Measurements from ENCODE around the gene MAML3. TPM values are rescaled to one million over a fixed set of nuclear protein-coding genes. Genes with fewer than 3 reads are reported as not detected.
A peak's percentile ranks its signal among the peaks of the same experiment; 100 is the strongest.

Gene MAML3
- total RNA-seq, 3 donors from 2014 or later: 0.60 to 1.0 (median 0.73) TPM

DNA sequence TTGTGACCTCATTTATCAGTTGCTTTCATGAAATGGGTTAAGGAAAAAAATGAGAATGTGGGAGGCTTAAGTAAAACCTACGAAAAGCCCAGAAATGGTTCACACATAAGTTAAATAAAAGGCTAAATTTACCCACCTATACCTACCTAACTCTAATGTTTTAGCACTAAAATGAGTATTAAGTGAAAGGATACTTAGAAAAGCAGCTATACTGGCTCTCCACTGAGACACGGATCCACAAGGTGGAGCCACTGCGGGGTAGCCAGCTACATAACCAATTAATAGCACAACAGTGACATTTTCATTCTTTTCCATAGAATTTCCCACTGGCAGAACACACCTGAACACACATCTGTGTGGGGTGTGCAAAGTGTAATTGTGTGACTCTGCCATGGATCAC lies 101.9 kb downstream of the MAML3 start:
- H3K36me3 Mint-ChIP-seq (ENCODE audit: insufficient read depth): no peaks in the 10 kb centered on the region
- peaks cover 41% of the 10 kb centered on the region for H3K4me1 Mint-ChIP-seq (ENCODE audit: low read depth)
- H3K9me3 Mint-ChIP-seq: no peaks in the 10 kb centered on the region
- H3K4me3 Mint-ChIP-seq: no peak overlapping the region
- ATAC-seq (no peak), DNase-seq (peak; percentile 42)
- peaks cover 36% of the 10 kb centered on the region for H3K27me3 Mint-ChIP-seq (ENCODE audit: low read depth)

- no peaks in the 10 kb centered on the region for H3K9me3 Mint-ChIP-seq
- no peaks in the 10 kb centered on the region for H3K36me3 Mint-ChIP-seq (ENCODE audit: insufficient read depth)
- ATAC-seq (no peak), DNase-seq (no peak)
- peaks cover 24% of the 10 kb centered on the region for H3K27me3 Mint-ChIP-seq (ENCODE audit: low read depth)
- peak overlapping the region; percentile 72 for H3K4me3 Mint-ChIP-seq
- H3K4me1 Mint-ChIP-seq (ENCODE audit: low read depth): peaks cover 35% of the 10 kb centered on the region
These were observed 103.9 kb downstream of the MAML3 start for GRCh38 chr4:140049849-140050637.

GRCh38 chr4:140049024-140049848 lies 104.7 kb downstream of the MAML3 start:
- Mint-ChIP-seq H3K9me3 (no peaks in the 10 kb centered on the region), H3K36me3 (ENCODE audit: insufficient read depth) (no peaks in the 10 kb centered on the region), H3K27me3 (ENCODE audit: low read depth) (peaks cover 16% of the 10 kb centered on the region), H3K4me1 (ENCODE audit: low read depth) (peaks cover 30% of the 10 kb centered on the region), H3K4me3 (peak overlapping the region; percentile 72)
- ATAC-seq (peak; percentile 85 to 87), DNase-seq (peak; percentile 26)

DNA sequence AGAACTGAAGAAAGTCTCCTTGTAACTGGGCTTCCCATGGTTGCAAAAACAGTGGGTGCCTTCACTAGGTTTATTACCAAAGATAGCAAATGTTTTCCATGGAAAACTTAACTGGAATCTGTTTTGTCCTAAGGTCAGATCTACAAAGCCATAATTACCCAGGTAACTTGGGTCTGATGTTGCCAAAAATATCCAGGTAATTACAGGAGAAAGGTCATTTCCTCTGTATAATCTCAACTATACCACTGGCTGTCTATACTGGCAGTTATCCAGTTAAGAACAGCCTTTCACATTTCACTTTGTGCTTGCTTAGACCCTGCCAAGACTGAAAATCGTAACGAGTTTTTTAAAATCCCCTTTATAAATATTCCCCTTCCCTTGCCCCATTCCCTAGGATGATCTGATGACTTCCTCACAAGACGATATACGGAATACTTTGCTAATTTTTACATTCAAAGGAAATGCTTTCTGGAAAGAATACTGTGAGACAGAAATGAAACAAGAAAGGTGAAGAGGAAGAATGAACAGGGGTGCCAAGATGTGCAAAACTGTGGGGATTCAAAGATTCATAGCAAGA lies 105.5 kb downstream of the MAML3 start:
- Mint-ChIP-seq H3K4me1 (ENCODE audit: low read depth) (peaks cover 27% of the 10 kb centered on the region), H3K36me3 (ENCODE audit: insufficient read depth) (no peaks in the 10 kb centered on the region), H3K9me3 (no peaks in the 10 kb centered on the region), H3K4me3 (peak overlapping the region; percentile 72), H3K27me3 (ENCODE audit: low read depth) (peaks cover 14% of the 10 kb centered on the region)
- DNase-seq (no peak), ATAC-seq (no peak)

DNA sequence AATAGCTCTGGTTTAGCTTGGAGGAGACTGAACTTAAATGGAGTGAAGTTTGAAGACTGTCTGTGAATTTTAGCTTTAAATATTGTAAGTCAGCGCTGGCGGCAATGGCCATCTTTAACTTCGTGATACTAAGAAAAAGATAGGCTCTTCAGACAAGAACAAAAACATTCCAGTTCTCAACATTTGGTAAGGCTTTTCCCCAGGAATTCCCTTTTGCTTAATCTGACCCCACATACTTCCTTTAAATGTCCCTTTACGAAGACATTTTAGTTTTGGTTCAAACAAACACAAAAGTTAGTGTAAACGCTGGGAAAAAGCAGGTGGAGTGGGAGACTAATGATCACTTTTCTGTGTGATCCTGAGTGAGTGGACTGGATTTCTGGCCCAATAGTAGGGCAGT lies 106.2 kb downstream of the MAML3 start:
- DNase-seq (no peak), ATAC-seq (no peak)
- peaks cover 10% of the 10 kb centered on the region for H3K27me3 Mint-ChIP-seq (ENCODE audit: low read depth)
- no peaks in the 10 kb centered on the region for H3K36me3 Mint-ChIP-seq (ENCODE audit: insufficient read depth)
- H3K9me3 Mint-ChIP-seq: no peaks in the 10 kb centered on the region
- H3K4me3 Mint-ChIP-seq: no peak overlapping the region
- peaks cover 23% of the 10 kb centered on the region for H3K4me1 Mint-ChIP-seq (ENCODE audit: low read depth)

- H3K27me3 Mint-ChIP-seq (ENCODE audit: low read depth): peaks cover 10% of the 10 kb centered on the region
- no peaks in the 10 kb centered on the region for H3K9me3 Mint-ChIP-seq
- DNase-seq (no peak), ATAC-seq (no peak)
- no peak overlapping the region for H3K4me3 Mint-ChIP-seq
- no peaks in the 10 kb centered on the region for H3K36me3 Mint-ChIP-seq (ENCODE audit: insufficient read depth)
- peaks cover 23% of the 10 kb centered on the region for H3K4me1 Mint-ChIP-seq (ENCODE audit: low read depth)
These were observed 106.9 kb downstream of the MAML3 start for GRCh38 chr4:140047017-140047640.

GRCh38 chr4:140046543-140046942 lies 107.4 kb downstream of the MAML3 start:
- Mint-ChIP-seq H3K36me3 (ENCODE audit: insufficient read depth) (no peaks in the 10 kb centered on the region), H3K9me3 (no peaks in the 10 kb centered on the region), H3K4me1 (ENCODE audit: low read depth) (peaks cover 19% of the 10 kb centered on the region), H3K27me3 (ENCODE audit: low read depth) (peaks cover 10% of the 10 kb centered on the region), H3K4me3 (no peak overlapping the region)
- DNase-seq: no peak
- no peak for ATAC-seq

- ATAC-seq: no peak
- H3K4me3 Mint-ChIP-seq: no peak overlapping the region
- H3K4me1 Mint-ChIP-seq (ENCODE audit: low read depth): peaks cover 19% of the 10 kb centered on the region
- H3K27me3 Mint-ChIP-seq (ENCODE audit: low read depth): peaks cover 10% of the 10 kb centered on the region
- H3K9me3 Mint-ChIP-seq: no peaks in the 10 kb centered on the region
- no peaks in the 10 kb centered on the region for H3K36me3 Mint-ChIP-seq (ENCODE audit: insufficient read depth)
- DNase-seq: no peak
These were observed 108.0 kb downstream of the MAML3 start for GRCh38 chr4:140046016-140046415.

DNA sequence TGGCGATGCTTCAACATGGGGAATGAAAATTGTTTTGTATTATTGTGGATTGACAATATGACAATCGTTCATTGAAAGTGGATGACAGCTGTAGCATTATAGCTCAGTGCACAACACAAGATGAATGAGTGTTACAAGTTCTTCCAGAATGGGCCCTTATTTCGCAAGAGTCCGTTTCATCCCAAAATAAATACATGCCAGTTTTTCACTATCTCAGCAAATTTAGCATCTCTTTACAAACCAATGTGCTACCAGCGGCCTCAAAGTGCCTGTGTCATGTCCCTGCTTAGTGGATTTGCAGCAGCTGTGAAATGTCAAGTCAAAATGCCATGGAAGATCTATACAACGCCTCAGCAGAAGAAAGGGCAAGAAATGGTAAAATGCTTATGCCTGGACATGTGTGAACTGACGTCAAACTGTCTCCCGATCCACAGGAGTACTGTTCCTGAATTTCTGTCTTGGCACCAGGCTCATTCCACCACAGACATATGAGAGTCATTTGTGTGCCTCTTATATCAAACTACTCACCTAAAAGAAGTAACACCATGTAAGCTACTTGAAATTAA lies 109.6 kb downstream of the MAML3 start:
- DNase-seq (no peak), ATAC-seq (no peak)
- Mint-ChIP-seq H3K36me3 (ENCODE audit: insufficient read depth) (no peaks in the 10 kb centered on the region), H3K27me3 (ENCODE audit: low read depth) (peaks cover 9% of the 10 kb centered on the region), H3K4me1 (ENCODE audit: low read depth) (peaks cover 10% of the 10 kb centered on the region), H3K9me3 (no peaks in the 10 kb centered on the region), H3K4me3 (no peak overlapping the region)

DNA sequence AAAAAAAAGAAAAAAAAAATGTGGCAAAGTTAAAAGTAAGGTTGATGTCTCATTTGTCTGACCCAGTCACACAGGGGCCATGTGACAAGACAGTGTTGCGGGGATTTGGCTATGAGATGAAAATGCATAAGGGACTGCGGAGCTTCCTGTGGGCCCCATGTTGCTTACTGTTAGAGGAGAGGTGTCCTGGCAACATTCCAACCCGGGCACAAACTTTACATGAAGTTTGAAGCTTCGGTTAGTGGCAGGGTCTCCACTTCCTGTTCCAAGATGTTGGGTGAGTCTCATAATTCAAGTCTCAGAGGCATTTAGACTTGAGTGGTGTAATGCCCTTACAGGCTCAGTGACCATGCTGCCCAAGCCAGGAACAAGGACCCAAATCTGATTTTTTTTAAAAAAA lies 111.3 kb downstream of the MAML3 start:
- Mint-ChIP-seq H3K4me3 (no peak overlapping the region), H3K9me3 (no peaks in the 10 kb centered on the region), H3K36me3 (ENCODE audit: insufficient read depth) (no peaks in the 10 kb centered on the region), H3K4me1 (ENCODE audit: low read depth) (no peaks in the 10 kb centered on the region), H3K27me3 (ENCODE audit: low read depth) (no peaks in the 10 kb centered on the region)
- no peak for ATAC-seq
- DNase-seq: no peak

DNA sequence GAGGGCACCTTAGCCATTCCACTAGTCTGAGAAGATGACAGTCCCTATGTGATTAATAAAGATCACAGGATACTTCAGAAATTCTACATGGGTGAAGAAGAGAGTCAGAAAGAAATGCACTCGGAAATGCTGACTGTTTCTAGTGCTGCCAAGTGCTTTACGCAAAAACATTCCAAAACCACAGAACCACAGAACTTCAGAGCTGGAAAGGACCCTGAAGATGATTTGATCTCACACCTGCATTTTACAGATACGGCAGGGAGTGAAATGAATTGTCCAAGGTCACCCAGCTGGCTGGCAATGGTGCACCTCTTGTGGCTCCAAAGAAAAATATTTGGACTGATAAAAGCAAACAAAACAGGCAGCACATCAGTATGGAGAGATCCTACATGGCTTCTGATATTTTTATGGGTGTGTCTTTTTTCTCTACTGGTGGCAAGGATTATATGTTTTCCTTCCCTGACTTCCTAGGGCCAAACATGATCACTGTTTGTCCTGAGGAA lies 115.9 kb downstream of the MAML3 start:
- Mint-ChIP-seq H3K4me1 (ENCODE audit: low read depth) (no peaks in the 10 kb centered on the region), H3K27me3 (ENCODE audit: low read depth) (no peaks in the 10 kb centered on the region), H3K36me3 (ENCODE audit: insufficient read depth) (no peaks in the 10 kb centered on the region), H3K4me3 (no peak overlapping the region), H3K9me3 (no peaks in the 10 kb centered on the region)
- DNase-seq: no peak
- ATAC-seq: peak in 1 of 2 donors; percentile 46

- ATAC-seq (no peak), DNase-seq (no peak)
- no peaks in the 10 kb centered on the region for H3K9me3 Mint-ChIP-seq
- no peak overlapping the region for H3K4me3 Mint-ChIP-seq
- H3K27me3 Mint-ChIP-seq (ENCODE audit: low read depth): peaks cover 3% of the 10 kb centered on the region
- H3K4me1 Mint-ChIP-seq (ENCODE audit: low read depth): no peaks in the 10 kb centered on the region
- H3K36me3 Mint-ChIP-seq (ENCODE audit: insufficient read depth): no peaks in the 10 kb centered on the region
These were observed 116.5 kb downstream of the MAML3 start for GRCh38 chr4:140037353-140038030.

GRCh38 chr4:140031706-140032105 lies 122.3 kb downstream of the MAML3 start:
- Mint-ChIP-seq H3K27me3 (ENCODE audit: low read depth) (peaks cover 7% of the 10 kb centered on the region), H3K36me3 (ENCODE audit: insufficient read depth) (no peaks in the 10 kb centered on the region), H3K9me3 (no peaks in the 10 kb centered on the region), H3K4me1 (ENCODE audit: low read depth) (no peaks in the 10 kb centered on the region), H3K4me3 (no peak overlapping the region)
- ATAC-seq: no peak
- no peak for DNase-seq

Measured in activated T-cell treated with anti-CD3 and anti-CD28 coated beads, Interleukin-2, amount 50 U/mL, for 4 hours (primary cell).